HFFc6 (cell line): ENCODE results near the gene ZIC1. TPM values are rescaled to one million over a fixed set of nuclear protein-coding genes. Genes with fewer than 3 reads are reported as not detected.

Experiments
- DNase-seq: peaks from one replicate; pipeline ENCODE4 v3.0.0-alpha.2; 2018
- H3K27ac Mint-ChIP-seq: 2 replicates; pipeline ENCODE4 v1.8.0; 2020; ENCODE audit warnings: mild to moderate bottlenecking, mixed read lengths
- H3K27me3 Mint-ChIP-seq: 2 replicates; pipeline ENCODE4 v1.8.0; 2021; ENCODE audit warnings: mild to moderate bottlenecking, moderate library complexity, mixed read lengths; ENCODE audit not compliant: insufficient read depth
- H3K36me3 Mint-ChIP-seq: 2 replicates; pipeline ENCODE4 v1.8.0; 2021; ENCODE audit warnings: low read depth, mixed read lengths
- H3K4me1 Mint-ChIP-seq: 2 replicates; pipeline ENCODE4 v1.8.0; 2020; ENCODE audit warnings: low read depth, mixed read lengths
- H3K4me3 Mint-ChIP-seq: 2 replicates; pipeline ENCODE4 v1.8.0; 2020; ENCODE audit warnings: mild to moderate bottlenecking, moderate library complexity, mixed read lengths
- H3K9me3 Mint-ChIP-seq: 2 replicates; pipeline ENCODE4 v1.8.0; 2020; ENCODE audit warnings: mild to moderate bottlenecking, mixed read lengths
- CTCF ChIP-seq: fragments of 200-600 bp; sonication (generic); IDR thresholded peaks from 2 replicates; pipeline ENCODE4 v1.5.0; 2021; ENCODE audit warnings: antibody characterized with exemption, mild to moderate bottlenecking
- total RNA-seq, 6 experiments: library from RNA; stranded (reverse); fragmentation: NEBNext Ultra II Directional; extraction: Animal tissue kit (Norgen Biotek cat#: 25700); gene quantifications; 2 replicates in 1 of 6; 3 replicates in 5 of 6; pipeline ENCODE4 v1.2.3, GENCODE V29; 2021

ZIC1 gene
- total RNA-seq, 6 experiments from 2014 or later, result 0.43 to 1.0 (median 0.57) TPM

- no peaks in the 10 kb centered on the region; the same call in 1 of the 2 replicates for H3K4me1 Mint-ChIP-seq
- no peak for DNase-seq
- H3K9me3 Mint-ChIP-seq, result 0 out of 2 replicates have a peak, but pooled peaks cover 1% of the 10 kb centered on the region
- peaks cover 17% of the 10 kb centered on the region for H3K27me3 Mint-ChIP-seq
- no peak overlapping the region for H3K4me3 Mint-ChIP-seq
- no peaks in the 10 kb centered on the region for H3K36me3 Mint-ChIP-seq
- no peak overlapping the region for H3K27ac Mint-ChIP-seq
- TF ChIP-seq CTCF, result no peak
Observed at GRCh38 chr3:147428326-147428725, 19.2 kb downstream of the ZIC1 start.

- Mint-ChIP-seq H3K9me3 (no peaks in the 10 kb centered on the region), H3K4me3 (no peak overlapping the region), H3K36me3 (no peaks in the 10 kb centered on the region), H3K27ac (no peak overlapping the region), H3K27me3 (peaks cover 13% of the 10 kb centered on the region), H3K4me1 (no peaks in the 10 kb centered on the region; the same call in 1 of the 2 replicates)
- DNase-seq, result no peak
- TF ChIP-seq CTCF, result no peak
Observed at GRCh38 chr3:147428754-147429153, 19.6 kb downstream of the ZIC1 start.

GRCh38 chr3:147431751-147432150 is 22.6 kb downstream of the ZIC1 start:
- Mint-ChIP-seq H3K4me3 (no peak overlapping the region), H3K9me3 (no peaks in the 10 kb centered on the region), H3K27ac (no peak overlapping the region), H3K36me3 (no peaks in the 10 kb centered on the region), H3K4me1 (no peaks in the 10 kb centered on the region), H3K27me3 (peaks cover 5% of the 10 kb centered on the region)
- DNase-seq, result no peak
- no peak for TF ChIP-seq CTCF

GRCh38 chr3:147447224-147447623 is 38.1 kb downstream of the ZIC1 start:
- DNase-seq, result no peak
- no peaks in the 10 kb centered on the region for H3K36me3 Mint-ChIP-seq
- H3K27ac Mint-ChIP-seq, result no peak overlapping the region
- H3K27me3 Mint-ChIP-seq, result peaks cover 4% of the 10 kb centered on the region; the same call in 1 of the 2 replicates
- no peak overlapping the region for H3K4me3 Mint-ChIP-seq
- H3K9me3 Mint-ChIP-seq, result no peaks in the 10 kb centered on the region
- no peaks in the 10 kb centered on the region for H3K4me1 Mint-ChIP-seq
- no peak for TF ChIP-seq CTCF

GRCh38 chr3:147449669-147450068 is 40.5 kb downstream of the ZIC1 start:
- Mint-ChIP-seq H3K27me3 (peaks cover 3% of the 10 kb centered on the region; the same call in 1 of the 2 replicates), H3K27ac (no peak overlapping the region)

More at GRCh38 chr3:147449669-147450068, 40.5 kb downstream of the ZIC1 start:
- no peaks in the 10 kb centered on the region for H3K36me3 Mint-ChIP-seq
- TF ChIP-seq CTCF, result no peak
- no peaks in the 10 kb centered on the region for H3K4me1 Mint-ChIP-seq
- H3K9me3 Mint-ChIP-seq, result no peaks in the 10 kb centered on the region
- H3K4me3 Mint-ChIP-seq, result no peak overlapping the region
- no peak for DNase-seq
